Measurements from ENCODE around the gene BRINP2. TPM values are rescaled to one million over a fixed set of nuclear protein-coding genes. Genes with fewer than 3 reads are reported as not detected.

The BRINP2 gene
- total and polyA plus RNA-seq, 2 of the 13 experiments (the other 11 are each of a cell fraction or from before 2014, with no cell fraction given): 0.08 to 0.20 TPM

DNA sequence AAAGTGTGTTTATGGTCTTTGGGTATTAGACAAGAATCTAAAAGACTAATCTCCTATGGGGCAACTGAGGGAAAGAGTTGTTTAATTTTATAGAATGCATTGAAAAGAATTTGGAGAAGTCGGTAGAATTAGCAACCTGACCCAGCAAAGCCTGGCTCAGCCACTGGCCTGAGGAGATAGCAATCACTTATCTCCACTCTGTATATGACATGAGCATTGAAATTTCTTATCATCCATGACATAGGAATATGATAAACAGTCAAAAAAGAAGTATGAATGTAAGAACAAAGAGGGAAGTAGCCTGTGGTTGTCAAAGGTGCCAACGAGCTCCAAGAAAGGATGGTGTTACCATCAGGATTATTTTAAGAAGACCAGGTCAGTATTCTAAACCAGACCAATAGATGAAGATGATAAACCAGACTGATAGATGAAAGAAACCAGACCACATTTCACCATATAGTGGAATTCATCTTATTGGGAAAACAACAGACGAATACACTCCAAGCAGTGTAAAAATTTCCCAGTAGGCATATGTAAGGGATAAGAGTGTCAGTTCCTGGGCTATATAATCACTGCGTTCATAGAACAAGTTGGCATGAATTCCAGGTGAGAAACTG is 42.0 kb upstream of the BRINP2 start (continued):
- TF ChIP-seq, protein P1, sequence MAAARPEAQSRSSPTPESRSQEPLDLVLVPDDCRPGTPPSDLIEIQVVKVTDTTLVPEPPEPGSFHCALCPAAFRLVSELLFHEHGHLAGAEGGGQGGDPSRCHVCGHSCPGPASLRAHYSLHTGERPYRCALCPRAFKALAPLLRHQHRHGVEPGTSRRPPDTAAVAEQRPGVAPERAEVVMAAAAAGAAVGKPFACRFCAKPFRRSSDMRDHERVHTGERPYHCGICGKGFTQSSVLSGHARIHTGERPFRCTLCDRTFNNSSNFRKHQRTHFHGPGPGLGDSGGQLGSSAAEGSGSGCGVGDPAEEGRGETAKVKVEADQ (CRISPR knock-in tag; IDR thresholded peaks at IDR 0.05; ENCODE audit: borderline replicate concordance): no peak
- TF ChIP-seq NFYC (CRISPR knock-in tag; IDR thresholded peaks at IDR 0.05): no peak
- no peak for TF ChIP-seq ZNF737 (CRISPR knock-in tag; IDR thresholded peaks at IDR 0.05; ENCODE audit: borderline replicate concordance)
- TF ChIP-seq KAT7 (CRISPR knock-in tag; IDR thresholded peaks at IDR 0.05; ENCODE audit: borderline replicate concordance): no peak

DNA sequence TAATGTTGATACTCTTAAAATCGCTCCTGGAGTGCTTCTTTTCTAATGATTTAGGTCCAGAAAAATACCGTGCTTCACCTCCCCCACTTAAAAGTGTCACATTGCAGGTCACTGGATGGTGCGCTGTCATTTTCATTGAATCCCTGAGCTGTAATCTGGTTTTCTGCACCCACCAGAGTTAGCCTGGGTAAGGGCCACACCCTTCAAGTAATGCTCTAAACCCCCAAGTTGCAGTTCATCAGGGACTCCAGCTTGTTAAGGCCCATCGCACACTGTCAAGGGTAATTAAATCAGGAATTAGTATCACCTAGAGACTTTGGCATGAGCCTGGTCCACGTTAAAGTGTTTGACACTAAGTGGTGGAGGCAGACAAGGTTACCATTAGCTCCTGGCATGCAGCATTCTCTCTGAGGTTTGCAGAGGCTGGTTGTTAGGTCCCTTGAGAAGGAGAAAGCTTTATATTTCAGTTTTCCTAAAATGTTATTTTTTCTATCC is 40.3 kb upstream of the BRINP2 start:
- DNase-seq (ENCODE audit: low spot score) (no peak), FAIRE-seq (no peak), ATAC-seq (no peak)
- TF ChIP-seq NFE2L1 (CRISPR knock-in tag; IDR thresholded peaks at IDR 0.05; ENCODE audit: borderline replicate concordance): no peak
- WGBS (ENCODE audit: low lambda C conversion rate): 0% methylated on average over 3 of the region's 5 CpGs
- H3K27ac ChIP-seq (ENCODE audit: extremely low read length, insufficient read depth, low read length): no peak overlapping the region
- H3K4me3 ChIP-seq (replicated peaks in 1 of 3; ENCODE audit: insufficient read depth in 1 of 3, low read depth in 2 of 3, low read length in 3 of 3): no peak overlapping the region
- intact Hi-C loops (cut with micrococcal nuclease; ENCODE audit: unreplicated experiment): no loop called here
- H3K4me1 ChIP-seq (ENCODE audit: insufficient read depth, low read length): no peaks in the 10 kb centered on the region
- no peak overlapping the region for H2AFZ ChIP-seq (ENCODE audit: low read length)
- H3K9ac ChIP-seq (ENCODE audit: insufficient read depth, low read depth, low read length): no peak overlapping the region
- POLR2A ChIA-PET: no interaction called here
- no peaks in the 10 kb centered on the region; a peak in 2 of 5 replicates for H3K27me3 ChIP-seq (ENCODE audit: control insufficient read depth in 1 of 2, insufficient read depth in 2 of 2, low read length in 2 of 2)
- H3K79me2 ChIP-seq (ENCODE audit: insufficient read depth, low read length): no peaks in the 10 kb centered on the region
- in situ Hi-C loops (cut with HindIII; ENCODE audit: extremely low pct_ligation_motif_present, low pct_unique_long_range_greater_than_20kb): no loop called here
- no peaks in the 10 kb centered on the region for H3K9me3 ChIP-seq (ENCODE audit: low read length)
- no TSS peak for BruUV-seq (replicated peaks)
- H3K36me3 ChIP-seq (replicated peaks in 1 of 2; ENCODE audit: control insufficient read depth in 1 of 2, insufficient read depth in 2 of 2, low read length in 2 of 2): no peaks in the 10 kb centered on the region
- CTCF ChIA-PET (ENCODE audit: low intra/inter-chr PET ratio, low total read pairs): no interaction called here
- no peak overlapping the region for H3K4me2 ChIP-seq (ENCODE audit: low read depth, low read length)
- no peaks in the 10 kb centered on the region for H4K20me1 ChIP-seq (ENCODE audit: insufficient read depth, low read length)

DNA sequence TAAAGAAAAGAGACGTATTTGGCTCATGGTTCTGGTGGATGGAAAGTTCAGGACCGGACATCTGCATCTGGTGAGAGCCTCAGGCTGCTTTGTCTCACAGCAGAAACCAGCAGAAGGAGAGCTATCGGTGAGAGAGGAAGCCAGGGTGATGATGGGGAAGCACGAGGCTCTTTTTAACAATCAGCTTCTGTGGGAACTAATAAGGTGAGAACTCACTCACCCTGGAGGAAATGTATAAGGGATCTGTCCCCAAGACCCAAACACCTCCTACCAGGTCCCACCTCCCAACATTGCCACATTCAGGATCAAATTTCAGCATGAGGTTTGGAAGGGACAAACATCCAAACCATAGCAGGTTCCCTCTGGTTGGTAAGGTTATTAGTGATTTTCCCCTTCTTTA is 39.0 kb upstream of the BRINP2 start:
- intact Hi-C loops (cut with micrococcal nuclease; ENCODE audit: unreplicated experiment): no loop called here
- ChIA-PET CTCF (ENCODE audit: low intra/inter-chr PET ratio, low total read pairs) (no interaction called here), POLR2A (no interaction called here)
- ATAC-seq: no peak
- H3K4me2 ChIP-seq (ENCODE audit: low read depth, low read length): no peak overlapping the region
- no peak overlapping the region for H3K27ac ChIP-seq (ENCODE audit: extremely low read length, insufficient read depth, low read length)
- in situ Hi-C loops (cut with HindIII; ENCODE audit: extremely low pct_ligation_motif_present, low pct_unique_long_range_greater_than_20kb): no loop called here
- 1% methylated on average over 4 of the region's 4 CpGs for WGBS (ENCODE audit: low lambda C conversion rate)
- no peaks in the 10 kb centered on the region for H3K79me2 ChIP-seq (ENCODE audit: insufficient read depth, low read length)
- no TSS peak for BruUV-seq (replicated peaks)
- no peaks in the 10 kb centered on the region for H3K4me1 ChIP-seq (ENCODE audit: insufficient read depth, low read length)
- no peaks in the 10 kb centered on the region for H4K20me1 ChIP-seq (ENCODE audit: insufficient read depth, low read length)
- no peak for DNase-seq (ENCODE audit: low spot score)
- no peak overlapping the region for H3K4me3 ChIP-seq (replicated peaks in 1 of 3; ENCODE audit: insufficient read depth in 1 of 3, low read depth in 2 of 3, low read length in 3 of 3)
- no peak for FAIRE-seq
- no peaks in the 10 kb centered on the region for H3K9me3 ChIP-seq (ENCODE audit: low read length)
- no peaks in the 10 kb centered on the region; a peak in 2 of 5 replicates for H3K27me3 ChIP-seq (ENCODE audit: control insufficient read depth in 1 of 2, insufficient read depth in 2 of 2, low read length in 2 of 2)
- no peak overlapping the region for H3K9ac ChIP-seq (ENCODE audit: insufficient read depth, low read depth, low read length)
- H3K36me3 ChIP-seq (replicated peaks in 1 of 2; ENCODE audit: control insufficient read depth in 1 of 2, insufficient read depth in 2 of 2, low read length in 2 of 2): no peaks in the 10 kb centered on the region
- H2AFZ ChIP-seq (ENCODE audit: low read length): no peak overlapping the region
- no peak for TF ChIP-seq NFIB (CRISPR knock-in tag; IDR thresholded peaks at IDR 0.05; ENCODE audit: borderline replicate concordance)
- no peak for TF ChIP-seq ZNF18 (CRISPR knock-in tag; IDR thresholded peaks at IDR 0.05; ENCODE audit: insufficient replicate concordance)
- TF ChIP-seq, protein P2, sequence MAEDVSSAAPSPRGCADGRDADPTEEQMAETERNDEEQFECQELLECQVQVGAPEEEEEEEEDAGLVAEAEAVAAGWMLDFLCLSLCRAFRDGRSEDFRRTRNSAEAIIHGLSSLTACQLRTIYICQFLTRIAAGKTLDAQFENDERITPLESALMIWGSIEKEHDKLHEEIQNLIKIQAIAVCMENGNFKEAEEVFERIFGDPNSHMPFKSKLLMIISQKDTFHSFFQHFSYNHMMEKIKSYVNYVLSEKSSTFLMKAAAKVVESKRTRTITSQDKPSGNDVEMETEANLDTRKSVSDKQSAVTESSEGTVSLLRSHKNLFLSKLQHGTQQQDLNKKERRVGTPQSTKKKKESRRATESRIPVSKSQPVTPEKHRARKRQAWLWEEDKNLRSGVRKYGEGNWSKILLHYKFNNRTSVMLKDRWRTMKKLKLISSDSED (CRISPR knock-in tag; IDR thresholded peaks at IDR 0.05): no peak
- no peak for TF ChIP-seq MTERF4 (CRISPR knock-in tag; IDR thresholded peaks at IDR 0.05)
- no peak for TF ChIP-seq ZMAT5 (CRISPR knock-in tag; IDR thresholded peaks at IDR 0.05; ENCODE audit: borderline replicate concordance, low read depth)
